Common myeloid progenitor, CD34-positive (primary cell): ENCODE results near the gene SDK2.

Experiments
- CTCF ChIA-PET: fragments of 350-600 bp; sonication (Branson Sonifier 250); formaldehyde crosslinking; loops from one replicate; lab custom pipeline; 2021; ENCODE audit warnings: antibody characterized with exemption; lab: Charles Lee
- POLR2A ChIA-PET: fragments of 350-600 bp; sonication (Branson Sonifier 250); formaldehyde crosslinking; loops from one replicate; lab custom pipeline; 2021; ENCODE audit warnings: antibody characterized with exemption; lab: Charles Lee
- DNase-seq, 3 donors: peaks; one replicate each; pipeline versions ENCODE4 v3.0.0 to v3.0.0-alpha.2; 2013
- H3K27ac ChIP-seq, 2 experiments: 1 replicate in 1 of 2; 2 replicates in 1 of 2; pipeline ENCODE4 v1.7.0; 2013; ENCODE audit warnings: inconsistent platforms in 2 of 2, low read length in 2 of 2, mild to moderate bottlenecking in 2 of 2, low read depth in 1 of 2, moderate library complexity in 1 of 2; ENCODE audit not compliant: severe bottlenecking in 2 of 2, insufficient read depth in 1 of 2, poor library complexity in 1 of 2
- H3K27me3 ChIP-seq, 5 experiments: replicated peaks in 2 of 5; 1 replicate in 3 of 5; 2 replicates in 2 of 5; pipeline versions ENCODE4 v1.6.1 to v1.7.0; 2013; ENCODE audit warnings: low read length in 4 of 5, mild to moderate bottlenecking in 2 of 5, moderate library complexity in 2 of 5, inconsistent platforms in 1 of 5; ENCODE audit not compliant: insufficient read depth in 5 of 5, control insufficient read depth in 4 of 5
- H3K36me3 ChIP-seq, 4 experiments: 1 replicate in 2 of 4; 2 replicates in 2 of 4; pipeline versions ENCODE4 v1.6.1 to v1.7.0; 2013; ENCODE audit warnings: low read length in 3 of 4, control low read depth in 1 of 4, mild to moderate bottlenecking in 1 of 4; ENCODE audit not compliant: control insufficient read depth in 4 of 4, insufficient read depth in 4 of 4
- H3K4me1 ChIP-seq, 4 experiments: 1 replicate in 3 of 4; 2 replicates in 1 of 4; pipeline versions ENCODE4 v1.6.1 to v1.7.1; 2013; ENCODE audit warnings: low read length in 3 of 4, mild to moderate bottlenecking in 3 of 4, control low read depth in 1 of 4, inconsistent platforms in 1 of 4, moderate library complexity in 1 of 4; ENCODE audit not compliant: control insufficient read depth in 4 of 4, insufficient read depth in 4 of 4; ENCODE audit errors: control extremely low read depth in 1 of 4
- H3K4me3 ChIP-seq, 7 experiments: 1 replicate in 4 of 7; 2 replicates in 3 of 7; pipeline versions ENCODE4 v1.5.1 to v1.7.0; 2013; ENCODE audit warnings: mild to moderate bottlenecking in 7 of 7, low read length in 6 of 7, moderate library complexity in 6 of 7, inconsistent platforms in 2 of 7, low read depth in 2 of 7, control low read depth in 1 of 7; ENCODE audit not compliant: insufficient read depth in 4 of 7, control insufficient read depth in 1 of 7; ENCODE audit errors: extremely low read depth in 1 of 7
- H3K9me3 ChIP-seq, 5 experiments: 1 replicate in 4 of 5; 2 replicates in 1 of 5; pipeline versions ENCODE4 v1.6.1 to v1.7.1; 2013; ENCODE audit warnings: low read length in 4 of 5, mild to moderate bottlenecking in 2 of 5, inconsistent platforms in 1 of 5, low read depth in 1 of 5, moderate library complexity in 1 of 5; ENCODE audit not compliant: control insufficient read depth in 4 of 5, insufficient read depth in 2 of 5; ENCODE audit errors: control extremely low read depth in 1 of 5
- WGBS: methylation state at CpG from one replicate; pipeline ENCODE4 v1.1.5; 2013; ENCODE audit not compliant: insufficient coverage; 5-methylcytosine and 5-hydroxymethylcytosine counted together

SDK2 gene

GRCh38 chr17:73667181-73667959 is 23.1 kb upstream of the SDK2 start:
- H3K27me3 ChIP-seq, result no peaks in the 10 kb centered on the region
- H3K27ac ChIP-seq, result no peak overlapping the region
- peak; percentile 36 to 80 (median 69) for DNase-seq
- peaks cover 0 to 24% (median 21%) of the 10 kb centered on the region in 4 experiments for H3K4me1 ChIP-seq
- no peaks in the 10 kb centered on the region for H3K36me3 ChIP-seq
- peaks cover 0 to 6% (median 2%) of the 10 kb centered on the region in 5 experiments for H3K9me3 ChIP-seq
- ChIA-PET POLR2A (no interaction called here), CTCF (interaction anchor here (1.2 kb wide), 1 partner anchor 18 kb away, joined by 4 read pairs; no protein-coding TSS in a partner anchor)
- WGBS, result 7% methylated on average over 3 of the region's 9 CpGs
- peak overlapping the region in 3 of 7 experiments; percentile 29 to 44 (median 31) for H3K4me3 ChIP-seq

- CTCF ChIA-PET, result no interaction called here
- Histone ChIP-seq H3K4me3 (no peak overlapping the region), H3K27ac (no peak overlapping the region), H3K9me3 (peaks cover 0 to under 1% (median 0%) of the 10 kb centered on the region in 5 experiments), H3K36me3 (no peaks in the 10 kb centered on the region), H3K27me3 (no peaks in the 10 kb centered on the region), H3K4me1 (peaks cover 0 to 24% (median 21%) of the 10 kb centered on the region in 4 experiments)
- WGBS, result 83% methylated on average over 1 of the region's 1 CpG
- POLR2A ChIA-PET, result no interaction called here
- no peak for DNase-seq
These were observed 19.4 kb upstream of the SDK2 start for GRCh38 chr17:73663614-73664013.

- ChIA-PET CTCF (interaction anchor here (1.8 to 3.0 kb wide), 2 partner anchors 12 to 14 kb away, joined by 6 to 10 read pairs; no protein-coding TSS in a partner anchor), POLR2A (no interaction called here)
- 100% methylated on average over 4 of the region's 5 CpGs for WGBS
- no peaks in the 10 kb centered on the region for H3K36me3 ChIP-seq
- peaks cover 0 to 4% (median 1%) of the 10 kb centered on the region in 4 experiments for H3K4me1 ChIP-seq
- no peak overlapping the region for H3K27ac ChIP-seq
- no peaks in the 10 kb centered on the region for H3K27me3 ChIP-seq
- no peaks in the 10 kb centered on the region for H3K9me3 ChIP-seq
- DNase-seq, result no peak
- H3K4me3 ChIP-seq, result no peak overlapping the region
These were observed 16.1 kb upstream of the SDK2 start for GRCh38 chr17:73660366-73660765.

- POLR2A ChIA-PET, result no interaction called here
- no peak overlapping the region for H3K4me3 ChIP-seq
- peaks cover 0 to 9% (median 4%) of the 10 kb centered on the region in 5 experiments for H3K9me3 ChIP-seq
- H3K27ac ChIP-seq, result no peak overlapping the region
- WGBS, result 96% methylated on average over 3 of the region's 12 CpGs
- H3K27me3 ChIP-seq, result peaks cover 0 to 2% (median 0%) of the 10 kb centered on the region in 5 experiments
- CTCF ChIA-PET, result interaction anchor here (0.7 to 3.0 kb wide), 3 partner anchors 9 to 13 kb away, joined by 3 to 10 read pairs (median 6); no protein-coding TSS in a partner anchor
- peaks cover 0 to 3% (median 0%) of the 10 kb centered on the region in 4 experiments for H3K4me1 ChIP-seq
- DNase-seq, result no peak
- H3K36me3 ChIP-seq, result no peaks in the 10 kb centered on the region
These were observed 14.7 kb upstream of the SDK2 start for GRCh38 chr17:73658821-73659515.

GRCh38 chr17:73657473-73658116 is 13.3 kb upstream of the SDK2 start:
- POLR2A ChIA-PET, result interaction anchor here (0.7 kb wide), 1 partner anchor 49 kb away, joined by 3 read pairs; no protein-coding TSS in a partner anchor
- CTCF ChIA-PET, result interaction anchor here (1.0 kb wide), 1 partner anchor 11 kb away, joined by 4 read pairs; no protein-coding TSS in a partner anchor
- no peak overlapping the region for H3K4me3 ChIP-seq
- peaks cover 0 to 3% (median 0%) of the 10 kb centered on the region in 4 experiments for H3K4me1 ChIP-seq
- WGBS, result 32% methylated on average over 7 of the region's 11 CpGs
- H3K36me3 ChIP-seq, result no peaks in the 10 kb centered on the region
- H3K27me3 ChIP-seq, result peaks cover 0 to 4% (median 0%) of the 10 kb centered on the region in 5 experiments
- peaks cover 0 to 13% (median 4%) of the 10 kb centered on the region in 5 experiments for H3K9me3 ChIP-seq
- peak in 2 of 3 donors; percentile 34 to 54 for DNase-seq
- no peak overlapping the region for H3K27ac ChIP-seq

- peaks cover 0 to 3% (median 0%) of the 10 kb centered on the region in 4 experiments for H3K4me1 ChIP-seq
- H3K27ac ChIP-seq, result no peak overlapping the region
- H3K9me3 ChIP-seq, result peaks cover 0 to 13% (median 4%) of the 10 kb centered on the region in 5 experiments
- H3K27me3 ChIP-seq, result peaks cover 0 to 8% (median 0%) of the 10 kb centered on the region in 5 experiments
- DNase-seq, result no peak
- H3K36me3 ChIP-seq, result no peaks in the 10 kb centered on the region
- ChIA-PET POLR2A (no interaction called here), CTCF (no interaction called here)
- 93% methylated on average over 5 of the region's 5 CpGs for WGBS
- no peak overlapping the region for H3K4me3 ChIP-seq
These were observed 10.0 kb upstream of the SDK2 start for GRCh38 chr17:73654241-73654640.
